HG03025 (cell line): ENCODE results near the gene NRAS.

Experiments used
- ATAC-seq: cut with Tn5 transposase; IDR thresholded peaks from one replicate; pipeline ENCODE4 v1.9.1; 2021; ENCODE audit warnings: mild to moderate bottlenecking, moderate library complexity; ENCODE audit not compliant: unreplicated experiment, low FRiP score

Gene NRAS

GRCh38 chr1:114729782-114730181 is 13.2 kb upstream of the NRAS start:
- no peak for ATAC-seq

- ATAC-seq: no peak
These were observed 12.0 kb upstream of the NRAS start for GRCh38 chr1:114728553-114728952.

DNA sequence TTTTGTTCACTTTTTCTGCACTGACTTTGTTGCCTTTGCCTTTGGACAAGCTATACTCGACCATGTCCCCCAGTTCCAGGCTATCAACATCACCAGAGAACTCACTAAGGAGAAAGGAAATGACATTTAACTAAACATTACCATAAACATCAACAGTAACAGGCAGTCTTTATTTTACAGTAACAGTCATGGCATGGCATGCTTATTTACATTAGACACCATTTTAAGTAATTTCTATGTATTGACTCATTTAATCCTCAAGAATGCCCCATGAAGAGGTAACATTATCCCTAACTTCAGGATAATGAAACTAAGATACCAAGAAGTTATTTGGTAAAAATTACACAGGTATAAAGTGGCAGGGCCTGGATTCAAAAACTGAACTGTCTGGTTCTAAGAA is 8.7 kb upstream of the NRAS start:
- ATAC-seq: no peak

DNA sequence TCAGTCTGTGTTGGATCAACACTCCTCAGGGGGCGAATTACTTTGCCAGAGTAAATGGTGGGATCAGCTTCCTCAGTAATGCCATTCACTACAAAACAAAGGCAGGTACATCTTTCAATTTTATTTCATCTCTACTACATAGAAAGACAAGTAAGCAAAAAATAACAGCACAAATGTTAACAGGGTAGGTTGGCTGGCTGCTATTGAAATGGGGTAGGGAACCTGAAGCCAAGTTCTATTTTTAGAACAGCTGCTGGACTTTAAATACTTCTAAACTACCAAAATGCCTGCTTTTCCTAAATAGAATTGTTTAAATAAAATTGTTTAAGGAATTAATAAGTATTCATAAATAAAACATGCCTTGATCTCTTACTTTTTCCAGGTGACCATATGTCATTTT is 7.3 kb upstream of the NRAS start:
- no peak for ATAC-seq

GRCh38 chr1:114723457-114723856 is 6.9 kb upstream of the NRAS start:
- ATAC-seq: no peak

GRCh38 chr1:114720492-114720891 is 3.9 kb upstream of the NRAS start:
- no peak for ATAC-seq

GRCh38 chr1:114719424-114719787 is 2.8 kb upstream of the NRAS start:
- ATAC-seq: no peak

GRCh38 chr1:114718661-114719423 is 2.3 kb upstream of the NRAS start:
- ATAC-seq: no peak

DNA sequence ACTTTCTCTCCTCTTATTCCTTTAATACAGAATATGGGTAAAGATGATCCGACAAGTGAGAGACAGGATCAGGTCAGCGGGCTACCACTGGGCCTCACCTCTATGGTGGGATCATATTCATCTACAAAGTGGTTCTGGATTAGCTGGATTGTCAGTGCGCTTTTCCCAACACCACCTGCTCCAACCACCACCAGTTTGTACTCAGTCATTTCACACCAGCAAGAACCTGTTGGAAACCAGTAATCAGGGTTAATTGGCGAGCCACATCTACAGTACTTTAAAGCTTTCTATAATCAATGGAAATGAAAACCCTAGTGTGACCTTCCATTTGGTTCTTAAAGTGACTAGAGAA is 643 bp downstream of the NRAS start:
- no peak for ATAC-seq

- ATAC-seq: no peak
These were observed 3.6 kb downstream of the NRAS start for GRCh38 chr1:114712977-114713376.

- ATAC-seq: no peak
These were observed 6.2 kb downstream of the NRAS start for GRCh38 chr1:114710360-114710759.

GRCh38 chr1:114707604-114708003 is 9.0 kb downstream of the NRAS start:
- no peak for ATAC-seq

GRCh38 chr1:114703242-114703641 is 13.3 kb downstream of the NRAS start:
- no peak for ATAC-seq

GRCh38 chr1:114702737-114703136 is 13.8 kb downstream of the NRAS start:
- ATAC-seq: no peak

GRCh38 chr1:114701931-114702330 is 14.6 kb downstream of the NRAS start:
- no peak for ATAC-seq

- ATAC-seq: no peak
These were observed 16.5 kb downstream of the NRAS start for GRCh38 chr1:114700036-114700600.

- no peak for ATAC-seq
These were observed 19.8 kb downstream of the NRAS start for GRCh38 chr1:114696810-114697209.

GRCh38 chr1:114695430-114696058 is 21.0 kb downstream of the NRAS start, which contains the start of gene AMPD1:
AMPD1 (minus strand) TSS chr1:114695546; CDS start chr1:114695471, 75 bp downstream.
- ATAC-seq: no peak

DNA sequence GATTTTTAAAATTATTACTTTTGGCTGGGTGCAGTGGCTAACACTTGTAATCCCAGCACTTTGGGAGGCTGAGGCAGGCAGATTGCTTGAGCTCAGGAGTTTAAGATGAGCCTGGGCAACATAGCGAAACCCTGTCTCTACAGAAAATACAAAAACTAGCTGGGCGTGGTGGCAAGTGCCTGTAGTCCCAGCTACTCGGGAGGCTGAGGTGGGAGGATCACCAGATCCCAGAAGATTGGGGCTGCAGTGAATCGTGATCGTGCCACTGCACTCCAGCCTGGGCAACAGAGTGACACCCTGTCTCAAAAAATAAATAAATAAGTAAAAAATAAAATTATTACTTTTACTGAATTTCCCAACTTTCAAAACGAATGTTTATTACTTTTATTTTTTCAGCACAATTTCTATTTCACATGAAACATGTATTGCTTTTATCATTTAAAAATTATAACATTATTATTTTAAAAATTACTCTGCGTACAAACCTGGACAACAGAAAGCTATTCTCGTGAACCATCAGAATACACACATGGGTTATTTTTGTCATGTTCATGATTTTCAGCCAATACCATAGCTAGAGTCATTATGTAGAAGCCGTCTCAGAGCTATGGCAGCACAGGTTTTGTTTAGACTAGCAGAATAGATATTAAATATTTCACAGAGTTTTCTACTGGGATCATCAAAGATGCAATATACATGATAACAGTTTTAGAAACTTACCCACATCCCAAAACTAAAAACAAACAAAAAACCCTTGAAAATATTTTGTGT is 21.8 kb downstream of the NRAS start:
- no peak for ATAC-seq

- no peak for ATAC-seq
These were observed 23.6 kb downstream of the NRAS start for GRCh38 chr1:114692947-114693346.

- ATAC-seq: no peak
These were observed 25.5 kb downstream of the NRAS start for GRCh38 chr1:114691061-114691460.
